Activated T-helper 17 cell treated with anti-CD3 and anti-CD28 coated beads, Interleukin-2, amount 50 U/mL, for 72 hours (primary cell): Measurements from ENCODE around the gene RREB1. TPM values are rescaled to one million over a fixed set of nuclear protein-coding genes. Genes with fewer than 3 reads are reported as not detected.

Source experiments
- ATAC-seq: fragments of 150-1000 bp; cut with Tn5 transposase; replicated peaks from 2 replicates; pipeline ENCODE4 v1.10.0; 2021; ENCODE audit warnings: mild to moderate bottlenecking, moderate library complexity
- H3K27ac Mint-ChIP-seq: one replicate; pipeline ENCODE4 v1.8.0; 2022; ENCODE audit warnings: mixed read lengths
- H3K27me3 Mint-ChIP-seq: one replicate; pipeline ENCODE4 v1.8.0; 2022; ENCODE audit warnings: mixed read lengths
- H3K36me3 Mint-ChIP-seq: one replicate; pipeline ENCODE4 v1.8.0; 2022; ENCODE audit warnings: low read depth, mild to moderate bottlenecking, mixed read lengths
- H3K4me1 Mint-ChIP-seq: one replicate; pipeline ENCODE4 v1.8.0; 2022; ENCODE audit warnings: mixed read lengths
- H3K4me3 Mint-ChIP-seq: one replicate; pipeline ENCODE4 v1.8.0; 2022; ENCODE audit warnings: mild to moderate bottlenecking, mixed read lengths
- H3K9me3 Mint-ChIP-seq: one replicate; pipeline ENCODE4 v1.8.0; 2022; ENCODE audit warnings: mixed read lengths
- total RNA-seq, 2 donors: library from RNA; stranded (reverse); gene quantifications; one replicate each; pipeline ENCODE4 v1.2.3, GENCODE V29; 2022

The RREB1 gene
- total RNA-seq, 2 donors from 2014 or later: 14.8 to 21.9 TPM

DNA sequence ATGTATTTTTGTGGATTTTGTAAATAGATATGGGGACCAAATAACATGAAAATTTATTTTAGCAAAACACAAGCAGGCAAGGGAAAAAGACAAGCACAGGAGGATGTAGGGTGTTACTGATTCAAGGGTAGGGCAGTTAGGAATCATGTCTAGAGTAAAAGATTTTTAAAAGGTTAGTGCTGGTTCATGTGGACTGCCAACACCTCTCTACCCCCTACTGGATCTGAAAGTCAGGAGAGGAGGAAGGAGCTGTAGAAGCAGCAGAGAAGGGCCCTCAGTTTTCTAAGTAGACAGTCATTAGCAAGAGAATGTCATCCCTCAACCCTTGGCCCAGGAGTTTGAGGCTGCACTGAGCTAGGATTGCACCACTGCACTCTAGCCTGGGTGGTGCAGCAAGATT, 95.2 kb downstream of the RREB1 start:
- Mint-ChIP-seq H3K4me1 (peaks cover 12% of the 10 kb centered on the region), H3K27me3 (no peaks in the 10 kb centered on the region), H3K9me3 (no peaks in the 10 kb centered on the region), H3K27ac (peak overlapping the region; percentile 42), H3K4me3 (no peak overlapping the region), H3K36me3 (peaks cover 49% of the 10 kb centered on the region)
- no peak for ATAC-seq

DNA sequence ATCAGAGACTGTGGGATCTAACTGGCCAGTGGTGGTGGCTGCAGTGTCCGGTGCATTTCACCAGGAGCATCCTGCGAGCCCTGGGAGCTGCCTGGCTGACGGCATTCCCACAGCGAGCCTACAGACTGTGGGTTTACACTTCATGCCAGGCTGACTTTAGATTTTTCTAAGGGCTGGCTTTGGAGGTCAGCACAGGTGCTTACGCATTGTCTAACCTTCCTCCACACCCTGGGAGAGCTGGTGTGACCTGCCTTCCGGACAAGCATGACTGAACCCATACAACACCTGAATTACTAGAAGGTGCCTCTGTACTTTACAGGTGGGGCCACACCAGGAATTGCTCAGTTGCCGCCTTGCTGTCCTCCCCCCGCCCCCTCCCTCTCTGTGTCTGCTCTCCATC, 96.2 kb downstream of the RREB1 start:
- H3K27me3 Mint-ChIP-seq: no peaks in the 10 kb centered on the region
- H3K4me1 Mint-ChIP-seq: peaks cover 12% of the 10 kb centered on the region
- no peaks in the 10 kb centered on the region for H3K9me3 Mint-ChIP-seq
- H3K36me3 Mint-ChIP-seq: peaks cover 49% of the 10 kb centered on the region
- H3K27ac Mint-ChIP-seq: no peak overlapping the region
- no peak overlapping the region for H3K4me3 Mint-ChIP-seq
- ATAC-seq: no peak

DNA sequence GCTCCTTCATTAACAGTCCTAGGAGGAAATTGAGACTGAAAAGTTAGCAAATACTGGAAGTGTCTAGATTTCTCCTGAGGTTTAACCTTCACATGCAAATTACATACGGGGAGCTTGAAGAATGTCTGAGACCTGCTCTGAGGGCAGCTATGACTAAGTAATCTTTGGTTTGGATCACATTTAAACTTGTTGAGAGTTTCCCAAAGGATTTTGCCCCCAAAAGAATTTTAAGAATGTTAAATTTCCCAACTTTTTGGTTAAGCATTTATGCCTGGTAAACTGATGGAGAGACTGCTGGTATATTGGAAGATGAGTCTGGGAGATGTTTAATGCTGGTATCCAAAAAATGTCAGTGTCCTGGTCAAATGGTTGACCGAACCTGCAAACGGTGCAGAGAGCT, 97.0 kb downstream of the RREB1 start:
- no peaks in the 10 kb centered on the region for H3K27me3 Mint-ChIP-seq
- H3K27ac Mint-ChIP-seq: no peak overlapping the region
- H3K4me1 Mint-ChIP-seq: peaks cover 12% of the 10 kb centered on the region
- no peaks in the 10 kb centered on the region for H3K9me3 Mint-ChIP-seq
- H3K36me3 Mint-ChIP-seq: peaks cover 43% of the 10 kb centered on the region
- no peak for ATAC-seq
- no peak overlapping the region for H3K4me3 Mint-ChIP-seq

DNA sequence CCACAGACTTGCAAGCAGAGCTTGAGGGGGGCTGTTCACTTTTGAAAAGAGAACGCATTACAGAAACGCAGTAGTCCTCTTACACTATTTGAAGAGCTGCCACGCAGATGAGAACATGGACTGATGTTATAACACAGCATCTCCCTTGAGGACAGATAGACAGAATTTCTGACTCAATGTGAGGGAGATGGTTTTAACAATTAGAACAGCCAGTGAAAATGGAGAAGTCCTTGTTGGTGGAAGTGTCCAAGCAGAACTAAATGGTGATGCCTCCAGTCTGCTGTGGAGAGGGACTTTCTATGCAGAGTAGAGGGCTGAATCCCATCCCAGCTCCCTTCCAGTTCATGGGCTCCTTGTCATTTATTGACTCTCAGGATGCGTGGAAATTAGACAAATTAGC, 100.0 kb downstream of the RREB1 start:
- no peak overlapping the region for H3K27ac Mint-ChIP-seq
- H3K4me1 Mint-ChIP-seq: no peaks in the 10 kb centered on the region
- ATAC-seq: no peak
- no peaks in the 10 kb centered on the region for H3K9me3 Mint-ChIP-seq
- no peaks in the 10 kb centered on the region for H3K27me3 Mint-ChIP-seq
- H3K4me3 Mint-ChIP-seq: no peak overlapping the region
- peaks cover 64% of the 10 kb centered on the region for H3K36me3 Mint-ChIP-seq

DNA sequence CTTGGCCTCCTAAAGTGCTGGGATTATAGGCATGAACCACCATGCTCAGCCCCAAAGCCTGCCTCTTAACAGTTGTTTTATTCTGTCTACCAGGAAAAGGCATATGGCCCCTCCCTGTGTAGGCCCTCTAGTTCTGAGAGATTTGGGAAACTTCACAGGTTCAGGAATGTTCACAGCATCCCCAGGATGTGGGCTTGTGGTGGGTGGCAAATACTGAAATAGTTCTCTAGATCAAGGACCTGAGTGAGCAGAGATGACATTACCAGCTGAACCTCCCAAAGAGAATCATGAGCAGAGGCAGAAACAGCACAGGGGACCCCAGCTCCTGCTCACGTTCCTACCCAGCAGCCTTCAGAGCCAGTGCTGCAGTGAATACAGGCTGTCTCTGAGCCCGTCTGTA, 105.7 kb downstream of the RREB1 start:
- Mint-ChIP-seq H3K27ac (no peak overlapping the region), H3K27me3 (no peaks in the 10 kb centered on the region), H3K4me3 (no peak overlapping the region), H3K9me3 (no peaks in the 10 kb centered on the region), H3K36me3 (peaks cover 80% of the 10 kb centered on the region), H3K4me1 (peaks cover 4% of the 10 kb centered on the region)
- ATAC-seq: no peak

DNA sequence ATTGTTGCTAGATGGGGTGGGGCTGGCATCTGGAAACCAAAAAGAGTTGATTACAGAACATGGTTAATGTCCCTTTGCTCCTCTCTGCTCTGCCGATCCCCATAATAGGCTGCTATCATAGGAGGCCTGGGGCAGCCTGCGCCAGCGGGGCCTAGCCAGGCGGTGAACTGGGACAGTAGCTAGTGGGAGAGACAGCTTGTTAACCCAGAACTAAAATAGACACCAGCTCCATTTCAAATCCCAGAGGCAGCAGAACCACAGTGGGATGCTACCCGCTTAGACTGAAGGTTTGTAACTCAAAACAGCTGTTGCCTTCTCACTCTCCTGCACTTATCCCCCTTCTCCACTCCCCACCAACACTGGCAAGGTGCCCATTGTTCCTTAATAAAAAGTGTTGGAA, 106.7 kb downstream of the RREB1 start:
- Mint-ChIP-seq H3K4me1 (peaks cover 4% of the 10 kb centered on the region), H3K36me3 (peaks cover 87% of the 10 kb centered on the region), H3K27me3 (no peaks in the 10 kb centered on the region), H3K9me3 (no peaks in the 10 kb centered on the region), H3K27ac (no peak overlapping the region), H3K4me3 (no peak overlapping the region)
- ATAC-seq: no peak

DNA sequence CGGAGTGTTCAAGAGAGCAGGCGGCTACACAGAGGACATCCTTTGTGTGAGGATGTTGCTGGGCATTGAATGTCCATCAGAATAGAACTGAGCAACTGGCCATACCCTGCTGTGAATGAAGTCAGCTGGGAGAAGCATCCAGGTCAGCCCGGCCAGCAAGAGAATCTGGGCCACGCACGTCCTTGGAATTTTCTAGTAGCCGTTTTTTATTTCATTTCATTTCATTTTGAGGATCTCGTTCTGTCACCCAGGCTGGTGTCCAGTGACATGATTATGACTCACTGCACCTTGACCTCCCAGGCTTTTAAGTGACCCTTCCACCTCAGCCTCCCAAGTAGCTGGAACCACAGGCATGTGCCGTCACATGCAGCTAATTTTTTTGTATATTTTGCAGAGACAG, 107.4 kb downstream of the RREB1 start:
- peak overlapping the region; percentile 72 for H3K27ac Mint-ChIP-seq
- no peak overlapping the region for H3K4me3 Mint-ChIP-seq
- H3K9me3 Mint-ChIP-seq: no peaks in the 10 kb centered on the region
- H3K27me3 Mint-ChIP-seq: no peaks in the 10 kb centered on the region
- no peak for ATAC-seq
- peaks cover 4% of the 10 kb centered on the region for H3K4me1 Mint-ChIP-seq
- H3K36me3 Mint-ChIP-seq: peaks cover 91% of the 10 kb centered on the region

DNA sequence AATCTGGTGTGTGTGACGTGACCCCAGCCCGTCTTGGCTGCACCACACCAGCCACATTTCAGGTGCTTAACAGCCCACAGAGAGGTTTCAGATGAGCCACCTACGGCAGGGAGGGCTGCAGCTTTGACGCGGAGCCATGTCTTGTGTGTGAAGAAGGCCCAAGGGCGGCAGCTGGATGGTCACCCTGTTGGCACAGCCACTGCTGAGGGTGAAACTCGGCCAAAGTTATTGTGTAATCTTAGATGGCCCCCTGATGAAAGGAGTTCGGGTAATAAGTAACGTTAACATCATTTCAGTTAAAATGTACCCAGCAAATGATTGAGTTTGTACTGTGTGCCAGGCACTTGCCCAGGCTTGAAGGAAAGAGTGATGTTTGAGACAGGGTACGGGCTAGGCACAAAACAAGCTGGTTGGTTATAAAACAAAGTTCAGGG, 108.1 kb downstream of the RREB1 start:
- H3K4me3 Mint-ChIP-seq: no peak overlapping the region
- peaks cover 4% of the 10 kb centered on the region for H3K4me1 Mint-ChIP-seq
- H3K9me3 Mint-ChIP-seq: no peaks in the 10 kb centered on the region
- no peak for ATAC-seq
- H3K27me3 Mint-ChIP-seq: no peaks in the 10 kb centered on the region
- peaks cover 91% of the 10 kb centered on the region for H3K36me3 Mint-ChIP-seq
- peak overlapping the region; percentile 72 for H3K27ac Mint-ChIP-seq

DNA sequence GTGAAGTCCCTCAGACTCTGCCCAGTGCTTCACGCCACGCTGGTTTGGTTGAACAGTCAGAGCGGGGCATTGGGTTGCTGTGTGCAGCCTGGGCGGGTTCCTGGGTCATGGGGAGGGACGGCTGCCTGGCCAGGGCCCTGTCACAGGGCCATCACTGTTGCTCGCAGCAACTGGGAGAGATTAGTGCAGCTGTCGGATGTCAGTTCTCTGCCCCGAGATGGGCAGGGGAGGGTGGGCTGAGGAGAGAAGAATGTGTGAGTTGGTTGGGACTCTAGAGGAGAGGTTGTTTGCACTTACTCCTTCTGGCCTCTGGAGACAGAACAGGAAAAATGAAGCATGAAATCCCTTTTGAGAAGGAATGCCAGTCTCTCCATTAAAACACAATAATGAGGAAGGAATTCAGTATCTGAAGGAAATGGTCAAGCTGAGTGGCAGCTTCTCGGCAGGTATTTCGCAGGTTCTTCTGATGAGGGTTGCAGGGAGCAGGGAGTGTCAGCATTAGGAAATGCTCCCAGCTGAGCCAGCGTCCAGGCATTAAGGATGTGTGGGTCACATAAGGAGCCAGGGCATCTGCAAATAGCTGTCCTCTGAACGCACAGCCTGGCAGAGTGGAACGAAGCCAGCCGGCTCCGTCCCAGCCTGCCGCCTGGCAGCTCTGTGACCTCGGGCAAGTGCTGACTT, 109.3 kb downstream of the RREB1 start:
- Mint-ChIP-seq H3K27me3 (no peaks in the 10 kb centered on the region), H3K9me3 (no peaks in the 10 kb centered on the region), H3K4me1 (peaks cover 4% of the 10 kb centered on the region), H3K36me3 (peaks cover 91% of the 10 kb centered on the region), H3K4me3 (no peak overlapping the region), H3K27ac (peak overlapping the region; percentile 46)
- ATAC-seq: no peak

DNA sequence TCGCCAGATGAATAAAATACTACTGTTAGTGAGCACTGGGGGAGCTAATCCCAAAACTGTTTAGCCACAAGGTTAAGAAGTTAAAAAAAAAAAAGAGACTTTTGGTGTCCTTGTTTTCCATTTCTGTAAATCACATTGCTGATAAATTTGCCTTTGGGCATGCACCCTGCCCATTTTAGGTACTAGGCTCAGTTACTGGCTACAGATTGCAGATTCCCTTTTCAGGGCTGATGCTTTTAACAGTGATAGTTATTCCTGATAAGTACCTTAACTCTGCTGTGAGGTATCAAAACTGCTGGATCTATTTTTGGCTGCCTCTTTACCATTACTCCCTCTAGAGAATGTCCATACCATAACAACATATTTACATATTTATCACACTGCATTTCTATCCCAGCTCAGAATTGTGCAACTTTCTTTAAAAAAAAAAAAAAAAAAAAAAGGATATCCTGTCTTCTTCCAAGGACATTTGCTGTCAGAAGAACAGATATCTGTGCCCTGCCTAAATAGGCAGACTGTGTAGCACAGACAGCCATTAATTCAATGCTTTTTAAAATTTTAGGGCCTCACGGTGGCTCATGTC, 110.7 kb downstream of the RREB1 start:
- H3K27ac Mint-ChIP-seq: no peak overlapping the region

DNA sequence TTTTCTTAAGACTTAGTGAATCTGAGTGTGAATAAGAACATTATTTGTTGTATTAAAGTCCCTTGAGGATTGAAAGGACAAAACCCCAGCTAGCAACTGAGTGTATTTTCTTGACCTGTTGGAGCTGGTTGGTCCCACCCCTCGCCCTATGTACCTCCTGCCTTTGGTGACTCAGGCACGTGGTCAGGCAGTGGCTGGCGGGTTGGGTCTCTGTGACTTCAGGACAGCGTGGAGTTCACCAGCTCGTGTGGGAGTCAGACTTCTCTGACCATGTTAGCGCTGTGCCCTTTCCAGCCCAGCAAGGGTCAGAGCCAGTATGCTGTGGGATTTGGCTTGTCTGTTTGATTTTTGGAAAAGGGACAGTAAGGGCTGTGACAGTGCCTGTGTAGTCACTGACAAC, 111.5 kb downstream of the RREB1 start:
- Mint-ChIP-seq H3K27ac (no peak overlapping the region), H3K4me3 (no peak overlapping the region), H3K4me1 (peaks cover 4% of the 10 kb centered on the region), H3K9me3 (no peaks in the 10 kb centered on the region), H3K36me3 (peaks cover 89% of the 10 kb centered on the region), H3K27me3 (no peaks in the 10 kb centered on the region)
- ATAC-seq: peak; percentile 86

More for the DNA sequence above, 110.7 kb downstream of the RREB1 start:
- no peaks in the 10 kb centered on the region for H3K27me3 Mint-ChIP-seq
- H3K4me1 Mint-ChIP-seq: peaks cover 4% of the 10 kb centered on the region
- no peak for ATAC-seq
- H3K4me3 Mint-ChIP-seq: no peak overlapping the region
- no peaks in the 10 kb centered on the region for H3K9me3 Mint-ChIP-seq
- peaks cover 90% of the 10 kb centered on the region for H3K36me3 Mint-ChIP-seq

DNA sequence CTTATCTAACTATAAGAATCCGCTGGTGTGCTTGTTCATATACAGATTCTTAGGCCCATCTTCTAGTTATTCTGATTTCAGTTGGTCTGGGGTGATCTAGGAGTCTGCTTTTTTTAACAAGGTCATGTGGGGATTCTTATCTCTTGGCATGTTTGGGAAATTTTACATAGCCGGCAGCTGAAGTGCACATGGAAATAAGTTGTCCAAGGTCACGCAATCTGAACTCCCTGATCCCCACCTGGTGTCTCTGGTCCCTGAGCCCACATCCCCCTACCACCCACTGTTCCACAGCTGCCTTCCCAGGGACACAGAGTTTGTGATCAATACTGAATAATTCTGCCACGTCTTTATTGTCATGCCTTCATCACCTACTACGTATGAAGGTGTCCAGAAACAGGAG, 114.4 kb downstream of the RREB1 start:
- H3K27ac Mint-ChIP-seq: no peak overlapping the region

DNA sequence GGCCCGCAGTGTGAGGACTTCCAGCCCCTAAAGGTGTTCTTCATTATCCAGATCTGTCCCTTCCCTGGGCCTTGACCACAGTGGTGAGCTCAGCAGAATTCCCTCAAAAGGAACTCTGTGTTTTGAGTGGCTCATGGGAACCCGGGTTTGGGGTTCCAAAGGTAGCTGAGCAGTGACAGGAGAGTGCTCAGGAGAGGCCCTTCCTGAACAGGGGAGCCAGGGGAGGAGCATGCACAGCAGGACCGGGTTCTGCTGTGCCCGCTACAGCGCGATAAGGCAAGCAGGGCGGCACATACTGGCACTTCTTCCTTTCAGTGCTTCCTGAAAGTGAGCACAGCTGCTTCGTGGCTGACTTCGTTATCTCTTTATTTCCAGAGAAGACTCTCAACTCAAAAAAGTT, 117.0 kb downstream of the RREB1 start:
- Mint-ChIP-seq H3K27ac (peak overlapping the region; percentile 29), H3K4me3 (no peak overlapping the region), H3K36me3 (peaks cover 93% of the 10 kb centered on the region), H3K4me1 (no peaks in the 10 kb centered on the region), H3K9me3 (no peaks in the 10 kb centered on the region), H3K27me3 (no peaks in the 10 kb centered on the region)
- ATAC-seq: no peak

More for the DNA sequence above, 114.4 kb downstream of the RREB1 start:
- H3K4me3 Mint-ChIP-seq: no peak overlapping the region
- no peak for ATAC-seq
- H3K36me3 Mint-ChIP-seq: peaks cover 88% of the 10 kb centered on the region
- H3K4me1 Mint-ChIP-seq: no peaks in the 10 kb centered on the region
- no peaks in the 10 kb centered on the region for H3K9me3 Mint-ChIP-seq
- no peaks in the 10 kb centered on the region for H3K27me3 Mint-ChIP-seq

DNA sequence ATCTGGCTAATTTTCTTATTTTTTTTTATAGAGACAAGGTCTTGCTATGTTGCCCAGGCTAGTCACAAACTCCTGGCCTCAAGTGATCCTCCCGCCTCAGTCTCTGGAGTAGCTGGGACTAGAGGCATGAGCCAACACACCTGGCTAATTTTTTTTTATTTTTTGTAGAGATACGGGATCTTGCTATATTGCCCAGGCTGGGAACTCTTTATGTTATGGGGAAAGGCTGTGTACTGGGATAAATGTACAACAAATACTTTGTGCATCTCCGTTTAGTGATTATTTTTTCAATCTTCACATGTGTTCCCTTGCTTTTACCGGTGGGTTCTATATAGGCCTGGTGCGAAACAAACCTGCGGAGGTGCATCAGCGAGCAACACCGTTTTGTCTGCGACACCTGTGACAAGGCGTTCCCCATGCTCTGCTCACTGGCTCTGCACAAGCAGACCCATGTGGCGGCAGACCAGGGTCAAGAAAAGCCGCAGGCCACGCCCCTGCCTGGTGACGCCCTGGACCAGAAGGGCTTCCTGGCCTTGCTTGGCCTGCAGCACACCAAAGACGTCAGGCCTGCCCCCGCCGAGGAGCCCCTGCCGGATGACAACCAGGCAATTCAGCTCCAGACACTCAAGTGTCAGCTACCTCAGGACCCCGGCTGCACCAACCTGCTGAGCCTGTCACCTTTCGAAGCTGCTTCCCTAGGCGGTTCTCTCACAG, 121.1 kb downstream of the RREB1 start:
- no peaks in the 10 kb centered on the region for H3K9me3 Mint-ChIP-seq
- H3K27ac Mint-ChIP-seq: no peak overlapping the region
- ATAC-seq: no peak
- H3K4me3 Mint-ChIP-seq: no peak overlapping the region
- H3K4me1 Mint-ChIP-seq: no peaks in the 10 kb centered on the region
- H3K36me3 Mint-ChIP-seq: peaks cover 85% of the 10 kb centered on the region
- no peaks in the 10 kb centered on the region for H3K27me3 Mint-ChIP-seq
